ENCODE data around the gene ING5.

ING5 gene

GRCh38 chr2:241768850-241769249, 67.0 kb downstream of the ING5 start:
- no peaks in the 10 kb centered on the region for H3K27me3 ChIP-seq (ENCODE audit: control insufficient read depth, low read length)
- TF ChIP-seq CTCF (IDR thresholded peaks at IDR 0.05; ENCODE audit: low read depth, low read length, poor library complexity, severe bottlenecking) (no peak), EZH2phosphoT487 (IDR thresholded peaks at IDR 0.05; ENCODE audit: borderline replicate concordance, low read length) (no peak)
- H3K4me2 ChIP-seq (ENCODE audit: low read length), result no peak overlapping the region
- H3K27ac ChIP-seq (ENCODE audit: low read depth, low read length), result no peak overlapping the region
- no peaks in the 10 kb centered on the region for H3K9me2 ChIP-seq (replicated peaks; ENCODE audit: control insufficient read depth, low read length)
- no peaks in the 10 kb centered on the region for H3K79me2 ChIP-seq (ENCODE audit: control insufficient read depth, low read length)
- no peak overlapping the region for H3K4me3 ChIP-seq (ENCODE audit: low read length)
- no peaks in the 10 kb centered on the region for H4K20me1 ChIP-seq (ENCODE audit: control insufficient read depth, insufficient read depth, low read depth, low read length)
- H3F3A ChIP-seq (ENCODE audit: control insufficient read depth, insufficient read depth), result 0 out of 2 replicates have a peak, but pooled peaks cover 4% of the 10 kb centered on the region
- H3K36me3 ChIP-seq (ENCODE audit: control insufficient read depth, low read length), result no peaks in the 10 kb centered on the region
- H3K9me3 ChIP-seq (ENCODE audit: control insufficient read depth, insufficient read depth, low read length), result no peaks in the 10 kb centered on the region
- H3K4me1 ChIP-seq (ENCODE audit: control insufficient read depth, low read length), result peaks cover 4% of the 10 kb centered on the region

DNA sequence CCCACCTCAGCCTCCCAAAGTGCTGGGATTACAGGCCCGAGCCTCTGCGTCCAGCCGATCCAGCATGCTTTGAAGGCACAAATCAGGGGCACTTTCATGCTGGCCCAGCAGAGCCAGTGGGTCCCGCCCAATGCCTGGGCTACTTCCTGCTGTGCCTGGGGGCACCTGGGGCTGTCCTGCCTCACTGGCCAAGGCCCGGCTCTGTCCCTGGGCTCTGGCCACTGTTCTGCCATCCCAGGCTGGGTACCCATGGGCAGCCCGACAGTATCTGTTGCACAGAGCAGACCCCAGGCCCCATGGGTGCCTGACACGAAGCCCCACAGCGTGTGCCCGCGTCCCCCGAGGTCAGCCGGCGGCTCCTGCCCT, 68.0 kb downstream of the ING5 start:
- no peak overlapping the region for H3K4me3 ChIP-seq (ENCODE audit: low read length)
- H3K79me2 ChIP-seq (ENCODE audit: control insufficient read depth, low read length), result no peaks in the 10 kb centered on the region
- no peaks in the 10 kb centered on the region for H3K36me3 ChIP-seq (ENCODE audit: control insufficient read depth, low read length)
- no peak overlapping the region for H3K4me2 ChIP-seq (ENCODE audit: low read length)
- TF ChIP-seq EZH2phosphoT487 (IDR thresholded peaks at IDR 0.05; ENCODE audit: borderline replicate concordance, low read length) (no peak), CTCF (IDR thresholded peaks at IDR 0.05; ENCODE audit: low read depth, low read length, poor library complexity, severe bottlenecking) (no peak)
- H3K9me3 ChIP-seq (ENCODE audit: control insufficient read depth, insufficient read depth, low read length), result no peaks in the 10 kb centered on the region
- 0 out of 2 replicates have a peak, but pooled peaks cover 4% of the 10 kb centered on the region for H3F3A ChIP-seq (ENCODE audit: control insufficient read depth, insufficient read depth)
- peaks cover 4% of the 10 kb centered on the region for H3K4me1 ChIP-seq (ENCODE audit: control insufficient read depth, low read length)
- H4K20me1 ChIP-seq (ENCODE audit: control insufficient read depth, insufficient read depth, low read depth, low read length), result no peaks in the 10 kb centered on the region
- no peak overlapping the region for H3K27ac ChIP-seq (ENCODE audit: low read depth, low read length)
- H3K9me2 ChIP-seq (replicated peaks; ENCODE audit: control insufficient read depth, low read length), result no peaks in the 10 kb centered on the region
- no peaks in the 10 kb centered on the region for H3K27me3 ChIP-seq (ENCODE audit: control insufficient read depth, low read length)

- Histone ChIP-seq H4K20me1 (ENCODE audit: control insufficient read depth, insufficient read depth, low read depth, low read length) (no peaks in the 10 kb centered on the region), H3K79me2 (ENCODE audit: control insufficient read depth, low read length) (no peaks in the 10 kb centered on the region), H3K4me2 (ENCODE audit: low read length) (no peak overlapping the region), H3K4me1 (ENCODE audit: control insufficient read depth, low read length) (peaks cover 4% of the 10 kb centered on the region), H3K9me2 (replicated peaks; ENCODE audit: control insufficient read depth, low read length) (no peaks in the 10 kb centered on the region), H3K27me3 (ENCODE audit: control insufficient read depth, low read length) (no peaks in the 10 kb centered on the region), H3F3A (ENCODE audit: control insufficient read depth, insufficient read depth) (0 out of 2 replicates have a peak, but pooled peaks cover 4% of the 10 kb centered on the region), H3K9me3 (ENCODE audit: control insufficient read depth, insufficient read depth, low read length) (no peaks in the 10 kb centered on the region), H3K36me3 (ENCODE audit: control insufficient read depth, low read length) (no peaks in the 10 kb centered on the region), H3K4me3 (ENCODE audit: low read length) (no peak overlapping the region), H3K27ac (ENCODE audit: low read depth, low read length) (no peak overlapping the region)
- TF ChIP-seq CTCF (IDR thresholded peaks at IDR 0.05; ENCODE audit: low read depth, low read length, poor library complexity, severe bottlenecking) (no peak), EZH2phosphoT487 (IDR thresholded peaks at IDR 0.05; ENCODE audit: borderline replicate concordance, low read length) (no peak)
Observed at GRCh38 chr2:241770185-241770935, 68.5 kb downstream of the ING5 start.
